HEK293 (cell line): Measurements from ENCODE around the gene USP13.

ENCODE experiments used
- CTCF ChIA-PET: fragments of 350-600 bp; formaldehyde crosslinking; extraction: SDS; loops from one replicate; lab custom pipeline; 2021; ENCODE audit warnings: antibody characterized with exemption; lab: Yijun Ruan, JAX
- POLR2A ChIA-PET: fragments of 300-600 bp; formaldehyde crosslinking; extraction: SDS; loops from one replicate; lab custom pipeline; 2020; ENCODE audit warnings: antibody characterized with exemption, inconsistent platforms; lab: Yijun Ruan, JAX
- H3K27ac ChIP-seq: fragments of 200-500 bp; sonication (Bioruptor generic); 2 replicates; pipeline ENCODE4 v1.5.1; 2014; ENCODE audit warnings: low read depth, low read length, control low read depth, inconsistent platforms; ENCODE audit errors: extremely low read depth
- H3K36me3 ChIP-seq, 2 experiments: fragments of 200-500 bp in 1 of 2; sonication (Bioruptor generic) in 1 of 2; 1 replicate in 1 of 2; 2 replicates in 1 of 2; pipeline ENCODE4 v1.5.1; 2014 to 2017; ENCODE audit warnings: inconsistent platforms in 2 of 2, low read length in 2 of 2; ENCODE audit not compliant: control insufficient read depth in 2 of 2, insufficient read depth in 1 of 2
- H3K4me1 ChIP-seq: fragments of 200-500 bp; sonication (Bioruptor generic); 2 replicates; pipeline ENCODE4 v1.5.1; 2014; ENCODE audit warnings: mild to moderate bottlenecking, low read length, inconsistent platforms; ENCODE audit not compliant: control insufficient read depth, insufficient read depth
- H3K4me3 ChIP-seq: 2 replicates; pipeline ENCODE4 v1.5.1; 2011; ENCODE audit warnings: low read depth, mild to moderate bottlenecking, control low read depth, low read length, moderate library complexity
- H3K9me3 ChIP-seq: fragments of 200-500 bp; sonication (Bioruptor generic); 2 replicates; pipeline ENCODE4 v1.5.1; 2014; ENCODE audit warnings: low read depth, low read length, inconsistent platforms; ENCODE audit not compliant: control insufficient read depth, insufficient read depth
- FEZF1 ChIP-seq: fragments of 450-650 bp; formaldehyde crosslinking; IDR thresholded peaks from 2 replicates; pipeline ENCODE4 v1.5.1; 2016; ENCODE audit warnings: missing biosample characterization, missing genetic modification characterization
- GLI2 ChIP-seq: fragments of 450-650 bp; formaldehyde crosslinking; IDR thresholded peaks from 2 replicates; pipeline ENCODE4; 2017; ENCODE audit warnings: missing biosample characterization, missing genetic modification characterization, low read depth, borderline replicate concordance
- GLIS2 ChIP-seq: fragments of 450-650 bp; formaldehyde crosslinking; IDR thresholded peaks from 2 replicates; pipeline ENCODE4 v1.5.1; 2016; ENCODE audit warnings: missing biosample characterization, missing genetic modification characterization
- HOXD13 ChIP-seq: sonication (generic); formaldehyde crosslinking; IDR thresholded peaks from 2 replicates; pipeline ENCODE4 v1.8.0; 2022; ENCODE audit warnings: missing genetic modification reagents, borderline replicate concordance
- SCRT2 ChIP-seq: fragments of 450-650 bp; formaldehyde crosslinking; IDR thresholded peaks from 2 replicates; pipeline ENCODE4 v1.5.1; 2016; ENCODE audit warnings: missing biosample characterization, missing genetic modification characterization
- SP3 ChIP-seq: fragments of 450-650 bp; formaldehyde crosslinking; IDR thresholded peaks from 2 replicates; pipeline ENCODE4 v1.5.1; 2016; ENCODE audit warnings: missing biosample characterization, missing genetic modification characterization
- ZNF112 ChIP-seq: fragments of 450-650 bp; formaldehyde crosslinking; IDR thresholded peaks from 2 replicates; pipeline ENCODE4 v1.5.0; 2017; ENCODE audit warnings: missing biosample characterization, missing genetic modification characterization
- ZNF138 ChIP-seq: fragments of 450-650 bp; formaldehyde crosslinking; IDR thresholded peaks from 2 replicates; pipeline ENCODE4 v1.5.1; 2016; ENCODE audit warnings: missing biosample characterization, missing genetic modification characterization, borderline replicate concordance
- ZNF155 ChIP-seq: fragments of 450-650 bp; formaldehyde crosslinking; IDR thresholded peaks from 2 replicates; pipeline ENCODE4 v1.5.1; 2016; ENCODE audit warnings: missing biosample characterization, missing genetic modification characterization
- ZNF184 ChIP-seq: fragments of 450-650 bp; IDR thresholded peaks from 2 replicates; pipeline ENCODE4 v1.5.1; 2018; ENCODE audit warnings: missing biosample characterization, mild to moderate bottlenecking, missing genetic modification characterization
- ZNF2 ChIP-seq: fragments of 450-650 bp; formaldehyde crosslinking; IDR thresholded peaks from 2 replicates; pipeline ENCODE4 v1.5.1; 2016; ENCODE audit warnings: missing biosample characterization, missing genetic modification characterization
- ZNF223 ChIP-seq: fragments of 450-650 bp; formaldehyde crosslinking; IDR thresholded peaks from 2 replicates; pipeline ENCODE4 v1.5.1; 2016; ENCODE audit warnings: missing biosample characterization, missing genetic modification characterization
- ZNF354C ChIP-seq: fragments of 450-650 bp; formaldehyde crosslinking; IDR thresholded peaks from 2 replicates; pipeline ENCODE4 v1.5.1; 2016; ENCODE audit warnings: missing biosample characterization, missing genetic modification characterization, low read depth, borderline replicate concordance
- ZNF433 ChIP-seq: fragments of 450-650 bp; formaldehyde crosslinking; IDR thresholded peaks from 2 replicates; pipeline ENCODE4 v1.5.1; 2016; ENCODE audit warnings: missing biosample characterization, missing genetic modification characterization, low read depth
- ZNF530 ChIP-seq: fragments of 450-650 bp; formaldehyde crosslinking; IDR thresholded peaks from 2 replicates; pipeline ENCODE4 v1.5.1; 2016; ENCODE audit warnings: low read depth, missing biosample characterization, missing genetic modification characterization
- ZNF571 ChIP-seq: fragments of 450-650 bp; formaldehyde crosslinking; IDR thresholded peaks from 2 replicates; pipeline ENCODE4 v1.5.0; 2017; ENCODE audit warnings: missing biosample characterization, missing genetic modification characterization
- ZNF596 ChIP-seq: fragments of 450-650 bp; IDR thresholded peaks from 2 replicates; pipeline ENCODE4 v1.5.0; 2018; ENCODE audit warnings: missing biosample characterization, mild to moderate bottlenecking, missing genetic modification characterization, moderate library complexity
- ZNF623 ChIP-seq: fragments of 450-650 bp; formaldehyde crosslinking; IDR thresholded peaks from 2 replicates; pipeline ENCODE4 v1.5.1; 2016; ENCODE audit warnings: missing biosample characterization, missing genetic modification characterization
- ZNF654 ChIP-seq: fragments of 450-650 bp; formaldehyde crosslinking; IDR thresholded peaks from 2 replicates; pipeline ENCODE4 v1.5.1; 2016; ENCODE audit warnings: low read depth, missing biosample characterization, missing genetic modification characterization
- ZNF747 ChIP-seq: fragments of 450-650 bp; formaldehyde crosslinking; IDR thresholded peaks from 2 replicates; pipeline ENCODE4 v1.5.1; 2016; ENCODE audit warnings: missing biosample characterization, missing genetic modification characterization
- ZSCAN16 ChIP-seq: fragments of 450-650 bp; formaldehyde crosslinking; IDR thresholded peaks from 2 replicates; pipeline ENCODE4 v1.5.1; 2016; ENCODE audit warnings: missing biosample characterization, missing genetic modification characterization
- TF ChIP-seq, protein P1 (sequence below): fragments of 450-650 bp; formaldehyde crosslinking; IDR thresholded peaks from 2 replicates; pipeline ENCODE4 v1.5.1; 2016; ENCODE audit warnings: missing biosample characterization, missing genetic modification characterization
- TF ChIP-seq, protein P2 (sequence below): fragments of 450-650 bp; IDR thresholded peaks from 2 replicates; pipeline ENCODE4 v1.5.1; 2018; ENCODE audit warnings: missing biosample characterization, missing genetic modification characterization
- TF ChIP-seq, protein P3 (sequence below): fragments of 450-650 bp; formaldehyde crosslinking; IDR thresholded peaks from 2 replicates; pipeline ENCODE4 v1.5.1; 2016; ENCODE audit warnings: missing biosample characterization, missing genetic modification characterization

USP13 gene

DNA sequence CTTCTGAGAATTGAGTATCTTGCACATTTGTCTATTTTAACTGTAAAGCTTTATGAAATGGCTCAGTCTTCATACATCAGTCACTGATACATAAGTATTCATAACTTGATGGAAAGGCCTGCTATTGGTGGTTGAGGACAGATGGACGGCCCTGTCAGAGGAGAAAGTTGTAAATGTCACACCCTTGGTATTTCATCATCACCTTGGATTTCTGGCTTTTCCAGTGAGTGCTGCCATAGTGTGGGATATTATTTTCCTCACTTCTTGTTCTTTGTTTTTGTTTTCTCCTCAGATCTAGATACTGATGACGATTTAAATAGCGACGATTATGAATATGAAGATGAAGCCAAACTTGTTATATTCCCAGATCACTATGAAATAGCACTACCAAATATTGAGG is 47.9 kb downstream of the USP13 start:
- no peaks in the 10 kb centered on the region for H3K9me3 ChIP-seq
- H3K4me3 ChIP-seq = no peak overlapping the region
- ChIA-PET CTCF (interaction anchor here (0.5 to 0.8 kb wide), 2 partner anchors 51 to 69 kb away, joined by 3 to 4 read pairs; no protein-coding TSS in a partner anchor), POLR2A (no interaction called here)
- TF ChIP-seq, protein P1, sequence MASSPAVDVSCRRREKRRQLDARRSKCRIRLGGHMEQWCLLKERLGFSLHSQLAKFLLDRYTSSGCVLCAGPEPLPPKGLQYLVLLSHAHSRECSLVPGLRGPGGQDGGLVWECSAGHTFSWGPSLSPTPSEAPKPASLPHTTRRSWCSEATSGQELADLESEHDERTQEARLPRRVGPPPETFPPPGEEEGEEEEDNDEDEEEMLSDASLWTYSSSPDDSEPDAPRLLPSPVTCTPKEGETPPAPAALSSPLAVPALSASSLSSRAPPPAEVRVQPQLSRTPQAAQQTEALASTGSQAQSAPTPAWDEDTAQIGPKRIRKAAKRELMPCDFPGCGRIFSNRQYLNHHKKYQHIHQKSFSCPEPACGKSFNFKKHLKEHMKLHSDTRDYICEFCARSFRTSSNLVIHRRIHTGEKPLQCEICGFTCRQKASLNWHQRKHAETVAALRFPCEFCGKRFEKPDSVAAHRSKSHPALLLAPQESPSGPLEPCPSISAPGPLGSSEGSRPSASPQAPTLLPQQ (tag by site-specific recombination) = no peak
- TF ChIP-seq ZNF571 (tag by site-specific recombination) (no peak), ZNF654 (no peak), ZNF596 (tag by site-specific recombination) (no peak), ZNF623 (tag by site-specific recombination) (no peak), ZNF530 (tag by site-specific recombination) (no peak), GLIS2 (no peak), ZNF138 (tag by site-specific recombination) (no peak), GLI2 (tag by site-specific recombination) (no peak), ZNF747 (no peak), ZSCAN16 (tag by site-specific recombination) (no peak), ZNF184 (no peak), SCRT2 (no peak), ZNF223 (tag by site-specific recombination) (no peak), ZNF433 (tag by site-specific recombination) (no peak)
- TF ChIP-seq, protein P2, sequence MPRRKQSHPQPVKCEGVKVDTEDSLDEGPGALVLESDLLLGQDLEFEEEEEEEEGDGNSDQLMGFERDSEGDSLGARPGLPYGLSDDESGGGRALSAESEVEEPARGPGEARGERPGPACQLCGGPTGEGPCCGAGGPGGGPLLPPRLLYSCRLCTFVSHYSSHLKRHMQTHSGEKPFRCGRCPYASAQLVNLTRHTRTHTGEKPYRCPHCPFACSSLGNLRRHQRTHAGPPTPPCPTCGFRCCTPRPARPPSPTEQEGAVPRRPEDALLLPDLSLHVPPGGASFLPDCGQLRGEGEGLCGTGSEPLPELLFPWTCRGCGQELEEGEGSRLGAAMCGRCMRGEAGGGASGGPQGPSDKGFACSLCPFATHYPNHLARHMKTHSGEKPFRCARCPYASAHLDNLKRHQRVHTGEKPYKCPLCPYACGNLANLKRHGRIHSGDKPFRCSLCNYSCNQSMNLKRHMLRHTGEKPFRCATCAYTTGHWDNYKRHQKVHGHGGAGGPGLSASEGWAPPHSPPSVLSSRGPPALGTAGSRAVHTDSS (tag by site-specific recombination) = no peak
- TF ChIP-seq, protein P3, sequence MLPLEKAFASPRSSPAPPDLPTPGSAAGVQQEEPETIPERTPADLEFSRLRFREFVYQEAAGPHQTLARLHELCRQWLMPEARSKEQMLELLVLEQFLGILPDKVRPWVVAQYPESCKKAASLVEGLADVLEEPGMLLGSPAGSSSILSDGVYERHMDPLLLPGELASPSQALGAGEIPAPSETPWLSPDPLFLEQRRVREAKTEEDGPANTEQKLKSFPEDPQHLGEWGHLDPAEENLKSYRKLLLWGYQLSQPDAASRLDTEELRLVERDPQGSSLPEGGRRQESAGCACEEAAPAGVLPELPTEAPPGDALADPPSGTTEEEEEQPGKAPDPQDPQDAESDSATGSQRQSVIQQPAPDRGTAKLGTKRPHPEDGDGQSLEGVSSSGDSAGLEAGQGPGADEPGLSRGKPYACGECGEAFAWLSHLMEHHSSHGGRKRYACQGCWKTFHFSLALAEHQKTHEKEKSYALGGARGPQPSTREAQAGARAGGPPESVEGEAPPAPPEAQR = no peak
- H3K4me1 ChIP-seq = no peaks in the 10 kb centered on the region
- no peak overlapping the region for H3K27ac ChIP-seq
- H3K36me3 ChIP-seq = no peaks in the 10 kb centered on the region; a peak in 1 of 3 replicates

- ChIA-PET CTCF (interaction anchor here (0.5 kb wide), 1 partner anchor 69 kb away, joined by 3 read pairs; no protein-coding TSS in a partner anchor), POLR2A (no interaction called here)
- no peak overlapping the region for H3K27ac ChIP-seq
- no peaks in the 10 kb centered on the region for H3K4me1 ChIP-seq
- H3K4me3 ChIP-seq = no peak overlapping the region
- H3K9me3 ChIP-seq = no peaks in the 10 kb centered on the region
- no peaks in the 10 kb centered on the region; a peak in 1 of 3 replicates for H3K36me3 ChIP-seq
- TF ChIP-seq ZNF112 (tag by site-specific recombination) = no peak
- no peak for TF ChIP-seq FEZF1 (tag by site-specific recombination)
- no peak for TF ChIP-seq HOXD13
- TF ChIP-seq ZNF184 = no peak
- TF ChIP-seq ZNF155 (tag by site-specific recombination) = no peak
- TF ChIP-seq SP3 (tag by site-specific recombination) = no peak
- TF ChIP-seq ZNF354C (tag by site-specific recombination) = no peak
- TF ChIP-seq ZNF623 (tag by site-specific recombination) = no peak
- no peak for TF ChIP-seq ZNF2 (tag by site-specific recombination)
These were observed 48.5 kb downstream of the USP13 start for GRCh38 chr3:179701176-179701827.
